HG02571 (cell line): ENCODE measurements around the gene UNC5CL.

Experiments used
- ATAC-seq: cut with Tn5 transposase; IDR thresholded peaks from one replicate; pipeline ENCODE4 v1.9.1; 2021; ENCODE audit warnings: mild to moderate bottlenecking, moderate library complexity; ENCODE audit not compliant: unreplicated experiment

The UNC5CL gene

GRCh38 chr6:40977695-40978094, 61.3 kb downstream of the UNC5CL start:
- ATAC-seq: no peak

DNA sequence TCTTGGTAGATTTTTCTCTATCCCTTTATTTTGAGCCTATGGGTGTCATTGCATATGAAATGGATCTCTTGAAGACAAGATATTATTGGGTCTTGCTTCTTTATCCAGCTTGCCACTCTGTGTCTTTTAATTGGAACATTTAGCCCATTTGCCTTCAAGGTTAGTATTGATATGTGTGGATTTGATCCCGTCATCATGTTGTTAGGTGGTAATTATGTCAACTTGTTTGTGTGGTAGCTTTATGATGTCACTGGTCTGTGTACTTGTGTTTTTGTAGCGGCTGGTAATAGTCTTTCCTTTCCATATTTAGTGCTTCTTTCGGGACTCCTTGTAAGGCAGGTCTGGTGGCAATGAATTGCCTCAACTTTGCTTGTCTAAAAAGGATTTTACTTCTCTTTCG, 61.9 kb downstream of the UNC5CL start:
- no peak for ATAC-seq
